ENCODE results near the gene KRTDAP. TPM values are rescaled to one million over a fixed set of nuclear protein-coding genes. Genes with fewer than 3 reads are reported as not detected.

The KRTDAP gene
- total and polyA plus RNA-seq, 4 experiments from 2014 or later, result not detected

DNA sequence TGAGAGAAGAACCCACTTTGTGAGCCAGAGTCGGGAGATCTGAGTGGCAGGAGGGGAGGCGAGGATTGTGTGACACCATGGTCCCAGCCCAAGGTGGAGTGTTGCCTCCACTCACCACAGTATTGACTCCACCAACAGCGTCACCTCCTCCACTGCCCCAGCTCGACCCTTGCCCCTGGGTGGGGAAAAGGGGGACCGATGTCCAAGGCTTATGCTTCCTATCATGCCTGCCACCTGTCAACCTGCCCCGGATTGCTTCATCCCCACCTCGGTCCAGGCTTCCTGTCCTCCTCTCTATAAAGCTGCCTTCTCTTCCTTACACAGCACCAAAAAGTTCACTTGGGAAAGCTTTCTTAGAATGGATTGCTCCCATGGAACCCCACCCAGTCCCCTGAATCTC is 15.7 kb upstream of the KRTDAP start:
- peak overlapping the region in 1 of 7 donors; percentile 2 for H3K27ac Mint-ChIP-seq
- CTCF ChIA-PET (ENCODE audit: partially characterized antibody), result interaction anchor here (1.3 to 3.7 kb wide), 2 partner anchors 9 to 11 kb away, joined by 4 to 17 read pairs; no protein-coding TSS in a partner anchor
- POLR2A ChIA-PET (ENCODE audit: partially characterized antibody), result no interaction called here

DNA sequence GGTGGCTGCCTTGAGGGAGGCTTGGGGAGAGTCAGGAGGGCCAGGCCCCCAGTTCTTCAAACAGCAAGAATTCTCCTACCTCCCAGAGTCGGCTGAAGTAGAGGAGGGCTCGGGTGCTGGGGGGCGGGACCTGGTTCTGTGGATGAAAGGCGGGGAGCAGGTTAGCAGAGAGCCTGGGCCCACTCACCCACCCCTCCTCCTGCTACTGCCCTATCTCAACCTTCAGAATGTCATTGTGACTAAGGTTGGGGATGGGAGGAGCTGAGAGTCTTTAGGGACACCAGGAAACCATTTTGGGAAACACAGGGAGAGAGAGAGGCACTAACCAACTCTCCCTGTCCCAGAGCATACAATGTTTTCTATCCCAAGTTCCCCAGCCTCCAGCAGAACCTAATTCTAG is 12.5 kb upstream of the KRTDAP start:
- Histone ChIP-seq H3K9me3 (ENCODE audit: control insufficient read depth in 1 of 2, low read length in 2 of 2) (no peaks in the 10 kb centered on the region), H3K27me3 (ENCODE audit: insufficient read depth, low read length) (no peaks in the 10 kb centered on the region), H3K36me3 (ENCODE audit: insufficient read depth, low read length) (no peaks in the 10 kb centered on the region), H3K27ac (ENCODE audit: low read depth, low read length) (no peak overlapping the region), H3K4me1 (ENCODE audit: insufficient read depth, low read length) (no peaks in the 10 kb centered on the region), H3K4me3 (ENCODE audit: low read length in 2 of 2) (no peak overlapping the region)
- CTCF ChIA-PET (ENCODE audit: partially characterized antibody), result no interaction called here
- intact Hi-C loops (cut with micrococcal nuclease), result no loop called here
- Mint-ChIP-seq H3K27me3 (peaks cover 5 to 17% of the 10 kb centered on the region in 2 donors), H3K36me3 (no peaks in the 10 kb centered on the region), H3K4me1 (peaks cover 0 to 5% (median 2%) of the 10 kb centered on the region in 4 donors), H3K9me3 (no peaks in the 10 kb centered on the region), H3K27ac (peak overlapping the region in 1 of 7 donors; percentile 25), H3K4me3 (no peak overlapping the region)
- POLR2A ChIA-PET (ENCODE audit: partially characterized antibody), result no interaction called here
- no peak for DNase-seq

More for the DNA sequence above, 15.7 kb upstream of the KRTDAP start:
- H3K4me1 ChIP-seq (ENCODE audit: insufficient read depth, low read length), result peaks cover 19% of the 10 kb centered on the region
- Mint-ChIP-seq H3K27me3 (peaks cover 12 to 26% of the 10 kb centered on the region in 2 donors), H3K4me3 (no peak overlapping the region), H3K4me1 (peaks cover 10 to 23% (median 15%) of the 10 kb centered on the region in 4 donors), H3K36me3 (no peaks in the 10 kb centered on the region), H3K9me3 (no peaks in the 10 kb centered on the region)
- DNase-seq, result no peak
- H3K4me3 ChIP-seq (ENCODE audit: low read length in 2 of 2), result no peak overlapping the region
- no peaks in the 10 kb centered on the region for H3K9me3 ChIP-seq (ENCODE audit: control insufficient read depth in 1 of 2, low read length in 2 of 2)
- H3K36me3 ChIP-seq (ENCODE audit: insufficient read depth, low read length), result no peaks in the 10 kb centered on the region
- H3K27ac ChIP-seq (ENCODE audit: low read depth, low read length), result no peak overlapping the region
- intact Hi-C loops (cut with micrococcal nuclease), result no loop called here
- no peaks in the 10 kb centered on the region for H3K27me3 ChIP-seq (ENCODE audit: insufficient read depth, low read length)

DNA sequence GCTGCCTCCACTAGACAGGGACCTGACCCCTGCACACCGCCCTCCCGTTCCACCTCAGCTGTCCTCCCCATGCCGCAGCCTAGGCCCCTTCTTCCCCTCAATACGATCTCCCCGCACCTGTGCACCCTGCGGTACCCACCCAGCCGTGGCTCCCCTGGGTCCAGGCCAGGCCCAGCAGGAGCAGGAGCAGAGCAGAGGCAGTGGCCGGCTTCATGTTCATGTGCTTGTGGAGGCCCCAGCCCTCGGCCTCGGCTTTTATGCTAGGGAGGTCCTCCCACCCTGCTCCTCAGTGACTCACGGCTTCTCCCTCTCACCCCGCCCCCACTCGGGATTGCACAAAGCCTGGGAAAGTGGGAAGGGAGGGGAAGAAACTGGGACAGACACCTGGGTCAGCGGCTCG is 11.4 kb upstream of the KRTDAP start:
- Histone ChIP-seq H3K27ac (ENCODE audit: low read depth, low read length) (no peak overlapping the region), H3K4me3 (ENCODE audit: low read length in 2 of 2) (no peak overlapping the region), H3K36me3 (ENCODE audit: insufficient read depth, low read length) (no peaks in the 10 kb centered on the region), H3K27me3 (ENCODE audit: insufficient read depth, low read length) (no peaks in the 10 kb centered on the region), H3K9me3 (ENCODE audit: control insufficient read depth in 1 of 2, low read length in 2 of 2) (no peaks in the 10 kb centered on the region), H3K4me1 (ENCODE audit: insufficient read depth, low read length) (no peaks in the 10 kb centered on the region)
- Mint-ChIP-seq H3K9me3 (no peaks in the 10 kb centered on the region), H3K36me3 (no peaks in the 10 kb centered on the region), H3K27ac (no peak overlapping the region), H3K4me1 (peaks cover 0 to 5% (median 2%) of the 10 kb centered on the region in 4 donors), H3K4me3 (no peak overlapping the region), H3K27me3 (peaks cover 5 to 15% of the 10 kb centered on the region in 2 donors)
- ChIA-PET CTCF (ENCODE audit: partially characterized antibody) (interaction anchor here (2.3 kb wide), 1 partner anchor 9 kb away, joined by 10 read pairs; no protein-coding TSS in a partner anchor), POLR2A (ENCODE audit: partially characterized antibody) (no interaction called here)
- intact Hi-C loops (cut with micrococcal nuclease), result no loop called here
- DNase-seq, result no peak

DNA sequence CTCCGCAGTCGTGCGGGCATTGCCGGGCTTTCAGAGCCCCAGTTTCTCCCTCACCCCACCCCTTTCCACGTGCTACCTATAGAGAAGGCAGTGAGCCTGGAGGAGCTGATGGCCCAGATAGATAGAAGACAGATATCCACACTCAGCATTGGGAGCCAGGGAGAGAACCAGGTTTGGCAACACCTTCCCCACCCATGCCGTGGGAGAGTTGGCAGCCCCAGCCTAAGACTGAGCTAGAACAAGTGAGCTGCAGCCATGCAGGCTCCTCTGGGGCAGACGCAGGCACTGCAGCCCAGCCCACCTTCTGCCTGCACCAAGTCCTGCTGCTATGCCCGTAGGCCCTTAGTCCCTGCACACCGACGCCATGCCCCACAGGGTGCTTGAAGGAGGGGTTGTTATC is 10.3 kb upstream of the KRTDAP start:
- H3K27ac ChIP-seq (ENCODE audit: low read depth, low read length), result no peak overlapping the region
- H3K36me3 ChIP-seq (ENCODE audit: insufficient read depth, low read length), result no peaks in the 10 kb centered on the region
- H3K36me3 Mint-ChIP-seq, result no peaks in the 10 kb centered on the region
- H3K4me1 Mint-ChIP-seq, result peaks cover 0 to 5% (median 2%) of the 10 kb centered on the region in 4 donors
- no peaks in the 10 kb centered on the region for H3K9me3 Mint-ChIP-seq
- intact Hi-C loops (cut with micrococcal nuclease), result no loop called here
- DNase-seq, result no peak
- H3K4me3 Mint-ChIP-seq, result no peak overlapping the region
- no peaks in the 10 kb centered on the region for H3K9me3 ChIP-seq (ENCODE audit: control insufficient read depth in 1 of 2, low read length in 2 of 2)
- CTCF ChIA-PET (ENCODE audit: partially characterized antibody), result interaction anchor here (2.3 kb wide), 1 partner anchor 10 kb away, joined by 10 read pairs; no protein-coding TSS in a partner anchor
- no peak overlapping the region for H3K27ac Mint-ChIP-seq
- no peaks in the 10 kb centered on the region for H3K27me3 ChIP-seq (ENCODE audit: insufficient read depth, low read length)
- peaks cover 1 to 9% of the 10 kb centered on the region in 2 donors for H3K27me3 Mint-ChIP-seq
- no peak overlapping the region for H3K4me3 ChIP-seq (ENCODE audit: low read length in 2 of 2)
- peaks cover under 1% of the 10 kb centered on the region for H3K4me1 ChIP-seq (ENCODE audit: insufficient read depth, low read length)
- POLR2A ChIA-PET (ENCODE audit: partially characterized antibody), result no interaction called here

DNA sequence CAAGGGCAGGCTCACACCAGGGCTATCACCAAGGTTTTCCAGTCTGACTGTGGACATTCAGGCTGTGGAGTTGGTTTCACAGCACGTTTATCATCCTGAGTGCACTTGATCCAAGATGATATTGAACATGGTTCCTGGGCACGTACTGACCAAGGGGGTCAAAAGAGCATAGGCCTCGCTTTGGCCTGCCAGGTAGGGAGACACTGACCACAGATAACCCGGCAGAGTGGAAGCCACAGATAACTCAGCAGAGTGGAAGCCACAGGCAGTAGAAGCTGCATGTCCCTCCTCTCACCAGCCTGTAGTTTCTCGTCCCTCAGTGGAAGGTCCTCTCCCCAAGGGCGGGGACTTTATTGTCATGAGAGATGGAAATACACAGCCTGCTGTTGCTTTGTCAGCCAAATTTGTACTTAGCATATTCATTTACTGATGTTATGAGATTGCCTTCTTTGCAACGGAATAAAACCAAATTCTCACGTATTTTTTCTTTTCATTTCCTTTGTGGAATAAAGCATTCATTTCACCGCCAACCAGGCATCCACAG is 8.8 kb upstream of the KRTDAP start:
- Histone ChIP-seq H3K27ac (ENCODE audit: low read depth, low read length) (no peak overlapping the region), H3K4me1 (ENCODE audit: insufficient read depth, low read length) (peaks cover 7% of the 10 kb centered on the region), H3K9me3 (ENCODE audit: control insufficient read depth in 1 of 2, low read length in 2 of 2) (no peaks in the 10 kb centered on the region), H3K4me3 (ENCODE audit: low read length in 2 of 2) (no peak overlapping the region), H3K36me3 (ENCODE audit: insufficient read depth, low read length) (no peaks in the 10 kb centered on the region), H3K27me3 (ENCODE audit: insufficient read depth, low read length) (no peaks in the 10 kb centered on the region)
- Mint-ChIP-seq H3K27ac (no peak overlapping the region), H3K4me1 (peaks cover 0 to 13% (median 7%) of the 10 kb centered on the region in 4 donors), H3K27me3 (peaks cover 3 to 11% of the 10 kb centered on the region in 2 donors), H3K9me3 (no peaks in the 10 kb centered on the region), H3K36me3 (no peaks in the 10 kb centered on the region), H3K4me3 (no peak overlapping the region)
- intact Hi-C loops (cut with micrococcal nuclease), result no loop called here
- ChIA-PET POLR2A (ENCODE audit: partially characterized antibody) (no interaction called here), CTCF (ENCODE audit: partially characterized antibody) (no interaction called here)
- DNase-seq, result no peak

DNA sequence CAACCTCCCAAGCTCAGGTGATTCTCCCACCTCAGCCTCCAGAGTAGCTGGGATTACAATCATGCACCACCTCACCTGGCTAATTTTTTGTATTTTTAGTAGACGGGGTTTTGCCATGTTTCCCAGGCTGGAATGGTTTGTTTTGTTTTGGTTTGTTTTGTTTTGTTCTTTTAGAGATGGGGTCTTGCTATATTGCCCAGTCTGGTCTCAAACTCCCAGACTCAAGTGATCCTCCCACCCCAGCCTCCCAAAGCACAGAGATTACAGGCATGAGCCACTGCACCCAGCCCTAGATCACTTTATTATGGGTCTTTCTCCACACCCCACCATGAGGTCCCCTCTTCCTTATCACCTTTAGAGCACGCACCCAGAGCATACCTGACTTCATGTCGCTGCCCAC is 8.0 kb upstream of the KRTDAP start:
- H3K4me1 ChIP-seq (ENCODE audit: insufficient read depth, low read length), result peaks cover 7% of the 10 kb centered on the region
- no peak overlapping the region for H3K27ac Mint-ChIP-seq
- no peak overlapping the region for H3K4me3 ChIP-seq (ENCODE audit: low read length in 2 of 2)
- H3K27me3 ChIP-seq (ENCODE audit: insufficient read depth, low read length), result no peaks in the 10 kb centered on the region
- intact Hi-C loops (cut with micrococcal nuclease), result no loop called here
- no peaks in the 10 kb centered on the region for H3K9me3 Mint-ChIP-seq
- ChIA-PET CTCF (ENCODE audit: partially characterized antibody) (interaction anchor here (5.0 kb wide), 1 partner anchor 145 kb away, joined by 69 read pairs; no protein-coding TSS in a partner anchor), POLR2A (ENCODE audit: partially characterized antibody) (no interaction called here)
- H3K4me3 Mint-ChIP-seq, result no peak overlapping the region
- peaks cover 3 to 11% of the 10 kb centered on the region in 2 donors for H3K27me3 Mint-ChIP-seq
- no peak overlapping the region for H3K27ac ChIP-seq (ENCODE audit: low read depth, low read length)
- H3K36me3 ChIP-seq (ENCODE audit: insufficient read depth, low read length), result no peaks in the 10 kb centered on the region
- no peaks in the 10 kb centered on the region for H3K36me3 Mint-ChIP-seq
- DNase-seq, result no peak
- peaks cover 0 to 13% (median 7%) of the 10 kb centered on the region in 4 donors for H3K4me1 Mint-ChIP-seq
- H3K9me3 ChIP-seq (ENCODE audit: control insufficient read depth in 1 of 2, low read length in 2 of 2), result no peaks in the 10 kb centered on the region

DNA sequence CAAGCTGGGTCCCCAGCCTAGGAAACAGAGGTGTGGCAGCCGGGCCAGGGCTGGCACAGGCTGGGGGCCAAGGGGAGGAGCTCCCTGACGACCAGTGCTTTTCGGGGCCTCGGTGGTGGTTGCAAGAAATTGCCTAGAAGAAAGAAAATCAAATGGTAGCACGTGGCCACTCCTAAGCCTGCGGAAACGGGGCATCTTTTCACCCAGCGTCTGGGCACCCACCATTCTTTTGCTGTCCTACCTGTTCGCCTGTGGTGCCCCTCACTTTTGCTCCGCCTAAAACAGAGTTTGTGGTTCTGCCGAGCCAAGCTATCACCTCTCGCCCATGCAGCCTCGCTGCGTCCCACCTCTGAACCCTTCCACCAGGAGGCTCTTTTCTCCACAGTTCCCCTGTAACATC is 7.1 kb upstream of the KRTDAP start:
- Mint-ChIP-seq H3K27me3 (peaks cover 4 to 14% of the 10 kb centered on the region in 2 donors), H3K27ac (peak overlapping the region in 1 of 7 donors; percentile 55), H3K4me3 (no peak overlapping the region), H3K4me1 (peaks cover 0 to 13% (median 7%) of the 10 kb centered on the region in 4 donors), H3K9me3 (no peaks in the 10 kb centered on the region), H3K36me3 (no peaks in the 10 kb centered on the region)
- ChIA-PET POLR2A (ENCODE audit: partially characterized antibody) (no interaction called here), CTCF (ENCODE audit: partially characterized antibody) (interaction anchor here (0.6 to 5.0 kb wide), 4 partner anchors 34 to 316 kb away, joined by 3 to 69 read pairs (median 4); no protein-coding TSS in a partner anchor)
- intact Hi-C loops (cut with micrococcal nuclease), result no loop called here
- H3K4me3 ChIP-seq (ENCODE audit: low read length in 2 of 2), result no peak overlapping the region
- H3K36me3 ChIP-seq (ENCODE audit: insufficient read depth, low read length), result no peaks in the 10 kb centered on the region
- no peak overlapping the region for H3K27ac ChIP-seq (ENCODE audit: low read depth, low read length)
- peaks cover 7% of the 10 kb centered on the region for H3K4me1 ChIP-seq (ENCODE audit: insufficient read depth, low read length)
- no peak for DNase-seq
- H3K9me3 ChIP-seq (ENCODE audit: control insufficient read depth in 1 of 2, low read length in 2 of 2), result no peaks in the 10 kb centered on the region
- no peaks in the 10 kb centered on the region for H3K27me3 ChIP-seq (ENCODE audit: insufficient read depth, low read length)

Measured in CD4-positive, alpha-beta memory T cell (primary cell).